PC-9 (cell line): ENCODE measurements around the gene MAX. TPM values are rescaled to one million over a fixed set of nuclear protein-coding genes. Genes with fewer than 3 reads are reported as not detected.

Source experiments
- BruUV-seq: library from RNA; stranded (reverse); fragments of 400-500 nt; replicated peaks from 2 replicates; lab custom pipeline; 2021; lab: Mats Ljungman, UMichigan
- CTCF ChIA-PET: fragments of 300-600 bp; sonication (Branson Sonifier 250); formaldehyde crosslinking; loops from one replicate; lab custom pipeline; 2022; ENCODE audit warnings: antibody characterized with exemption; lab: Charles Lee
- POLR2A ChIA-PET: fragments of 300-600 bp; sonication (Branson Sonifier 250); formaldehyde crosslinking; loops from one replicate; lab custom pipeline; 2022; ENCODE audit warnings: antibody characterized with exemption; ENCODE audit not compliant: unreplicated experiment; lab: Charles Lee
- DNase-seq, 2 experiments: peaks; one replicate each; pipeline versions ENCODE4 v3.0.0 to v3.0.0-alpha.2; 2015 to 2022; ENCODE audit warnings: mixed read lengths in 1 of 2
- H2AFZ ChIP-seq: fragments of 200-600 bp; sonication (generic); 2 replicates; pipeline ENCODE4 v1.8.1; 2017; ENCODE audit warnings: antibody characterized with exemption
- H3F3A ChIP-seq: fragments of 200-600 bp; sonication (generic); 2 replicates; pipeline ENCODE4 v1.8.1; 2017; ENCODE audit warnings: antibody characterized with exemption, mild to moderate bottlenecking, low read depth; ENCODE audit not compliant: insufficient read depth
- H3K27ac ChIP-seq: fragments of 200-600 bp; sonication (generic); 2 replicates; pipeline ENCODE4 v1.6.1; 2016; ENCODE audit warnings: mixed run types
- H3K27me3 ChIP-seq: fragments of 200-600 bp; sonication (generic); 2 replicates; pipeline ENCODE4 v1.6.1; 2016; ENCODE audit warnings: low read depth, mixed run types; ENCODE audit not compliant: insufficient read depth
- H3K36me3 ChIP-seq: fragments of 200-600 bp; sonication (generic); 2 replicates; pipeline ENCODE4 v1.6.1; 2016; ENCODE audit warnings: low read depth, mixed run types
- H3K4me1 ChIP-seq: fragments of 200-600 bp; sonication (generic); replicated peaks from 2 replicates; pipeline ENCODE4 v1.6.1; 2016; ENCODE audit warnings: mixed run types; ENCODE audit not compliant: insufficient read depth
- H3K4me2 ChIP-seq: fragments of 200-600 bp; sonication (generic); 2 replicates; pipeline ENCODE4 v1.6.1; 2017; ENCODE audit warnings: mixed run types
- H3K4me3 ChIP-seq: fragments of 200-600 bp; sonication (generic); 2 replicates; pipeline ENCODE4 v1.6.1; 2016; ENCODE audit warnings: mixed run types
- H3K79me2 ChIP-seq: fragments of 200-600 bp; sonication (generic); 2 replicates; pipeline ENCODE4 v1.6.1; 2017; ENCODE audit warnings: low read depth, mixed run types
- H3K9me2 ChIP-seq: fragments of 200-600 bp; sonication (generic); 2 replicates; pipeline ENCODE4 v1.8.1; 2017; ENCODE audit warnings: mild to moderate bottlenecking; ENCODE audit not compliant: insufficient read depth
- H3K9me3 ChIP-seq: fragments of 200-600 bp; sonication (generic); 2 replicates; pipeline ENCODE4 v1.8.1; 2016; ENCODE audit warnings: low read depth; ENCODE audit not compliant: insufficient read depth
- H4K20me1 ChIP-seq: fragments of 200-600 bp; sonication (generic); 2 replicates; pipeline ENCODE4 v1.8.1; 2017; ENCODE audit not compliant: insufficient read depth
- EZH2 ChIP-seq: fragments of 200-600 bp; sonication (generic); IDR thresholded peaks from 2 replicates; pipeline ENCODE4 v1.8.0; 2017; ENCODE audit warnings: antibody characterized with exemption, low read depth
- intact Hi-C: fragments of 100-400 bp; cut with micrococcal nuclease; formaldehyde crosslinking; loops from one replicate; pipeline ENCODE4 v1.10.0; 2022; ENCODE audit not compliant: unreplicated experiment
- total RNA-seq: library from RNA; stranded (reverse); gene quantifications from 2 replicates; pipeline ENCODE4 v1.2.3, GENCODE V29; 2021
- TF ChIP-seq, protein P1 (sequence below): fragments of 200-600 bp; sonication (generic); conservative IDR thresholded peaks from 2 replicates; pipeline ENCODE4 v1.6.1; 2017; ENCODE audit warnings: mixed run types, antibody characterized with exemption, mild to moderate bottlenecking, moderate library complexity

MAX gene
- total RNA-seq, 1 experiment from 2014 or later, result 76.1 TPM

DNA sequence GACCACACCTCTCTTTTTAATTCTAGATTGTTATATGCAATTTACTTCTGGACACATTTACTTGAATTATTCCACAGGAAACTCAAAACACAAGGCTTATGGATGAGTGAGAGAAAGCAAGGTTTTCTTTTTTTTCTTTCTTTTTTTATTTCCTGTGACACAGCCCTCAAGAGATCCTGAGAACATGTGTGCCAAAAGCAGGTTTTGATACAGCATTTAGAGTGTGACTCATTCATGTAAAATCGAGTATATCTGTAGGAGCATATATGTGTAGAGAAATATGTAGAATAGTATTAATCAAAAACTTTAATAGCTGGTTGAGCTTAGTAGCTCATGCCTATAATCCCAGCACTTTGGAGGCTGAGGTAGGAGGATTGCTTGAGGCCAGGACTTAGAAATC lies 4.4 kb upstream of the MAX start:
- no peak for DNase-seq
- H4K20me1 ChIP-seq, result no peaks in the 10 kb centered on the region
- no peaks in the 10 kb centered on the region for H3K9me3 ChIP-seq
- intact Hi-C loops, result no loop called here
- H3K4me2 ChIP-seq, result no peak overlapping the region
- ChIA-PET CTCF (no interaction called here), POLR2A (no interaction called here)
- no TSS peak for BruUV-seq
- H3K79me2 ChIP-seq, result peaks cover 4% of the 10 kb centered on the region
- H3K9me2 ChIP-seq, result no peaks in the 10 kb centered on the region
- H3K36me3 ChIP-seq, result no peaks in the 10 kb centered on the region
- H3K4me1 ChIP-seq, result 0 out of 2 replicates have a peak, but pooled peaks cover 5% of the 10 kb centered on the region
- H3K27me3 ChIP-seq, result no peaks in the 10 kb centered on the region
- peaks cover 5% of the 10 kb centered on the region for H3F3A ChIP-seq
- H2AFZ ChIP-seq, result no peak overlapping the region
- TF ChIP-seq, protein P1, sequence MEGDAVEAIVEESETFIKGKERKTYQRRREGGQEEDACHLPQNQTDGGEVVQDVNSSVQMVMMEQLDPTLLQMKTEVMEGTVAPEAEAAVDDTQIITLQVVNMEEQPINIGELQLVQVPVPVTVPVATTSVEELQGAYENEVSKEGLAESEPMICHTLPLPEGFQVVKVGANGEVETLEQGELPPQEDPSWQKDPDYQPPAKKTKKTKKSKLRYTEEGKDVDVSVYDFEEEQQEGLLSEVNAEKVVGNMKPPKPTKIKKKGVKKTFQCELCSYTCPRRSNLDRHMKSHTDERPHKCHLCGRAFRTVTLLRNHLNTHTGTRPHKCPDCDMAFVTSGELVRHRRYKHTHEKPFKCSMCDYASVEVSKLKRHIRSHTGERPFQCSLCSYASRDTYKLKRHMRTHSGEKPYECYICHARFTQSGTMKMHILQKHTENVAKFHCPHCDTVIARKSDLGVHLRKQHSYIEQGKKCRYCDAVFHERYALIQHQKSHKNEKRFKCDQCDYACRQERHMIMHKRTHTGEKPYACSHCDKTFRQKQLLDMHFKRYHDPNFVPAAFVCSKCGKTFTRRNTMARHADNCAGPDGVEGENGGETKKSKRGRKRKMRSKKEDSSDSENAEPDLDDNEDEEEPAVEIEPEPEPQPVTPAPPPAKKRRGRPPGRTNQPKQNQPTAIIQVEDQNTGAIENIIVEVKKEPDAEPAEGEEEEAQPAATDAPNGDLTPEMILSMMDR, result no peak
- no peak for TF ChIP-seq EZH2
- H3K27ac ChIP-seq, result no peak overlapping the region
- no peak overlapping the region for H3K4me3 ChIP-seq

DNA sequence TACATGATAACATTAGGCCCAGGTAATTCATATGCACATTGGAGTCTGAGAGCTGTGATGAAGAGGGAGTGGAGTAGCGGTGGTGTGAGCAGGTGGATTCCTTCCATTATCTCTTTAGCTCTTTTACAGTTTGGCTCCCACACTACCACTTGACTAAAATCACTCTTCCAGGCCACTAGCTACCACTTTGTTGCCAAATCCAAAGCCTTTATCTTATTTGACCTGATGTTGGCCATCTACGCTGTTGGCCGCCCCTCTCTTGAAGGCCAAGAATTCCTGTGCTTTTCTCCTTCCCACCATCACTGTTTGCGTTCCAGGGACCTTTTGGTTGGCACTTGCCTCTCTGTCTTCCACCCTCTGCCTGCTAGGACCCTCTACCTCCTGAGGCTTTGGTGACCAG lies 4.0 kb upstream of the MAX start:
- Histone ChIP-seq H3F3A (peaks cover 5% of the 10 kb centered on the region), H3K27ac (no peak overlapping the region), H3K4me3 (no peak overlapping the region), H3K4me1 (0 out of 2 replicates have a peak, but pooled peaks cover 5% of the 10 kb centered on the region), H4K20me1 (no peaks in the 10 kb centered on the region), H3K79me2 (peaks cover 7% of the 10 kb centered on the region), H3K9me2 (no peaks in the 10 kb centered on the region), H3K36me3 (no peaks in the 10 kb centered on the region), H2AFZ (no peak overlapping the region), H3K27me3 (no peaks in the 10 kb centered on the region), H3K9me3 (no peaks in the 10 kb centered on the region), H3K4me2 (no peak overlapping the region)
- POLR2A ChIA-PET, result no interaction called here
- no peak for TF ChIP-seq EZH2
- TF ChIP-seq, protein P1, result no peak
- BruUV-seq, result no TSS peak
- CTCF ChIA-PET, result no interaction called here
- intact Hi-C loops, result no loop called here
- no peak for DNase-seq

DNA sequence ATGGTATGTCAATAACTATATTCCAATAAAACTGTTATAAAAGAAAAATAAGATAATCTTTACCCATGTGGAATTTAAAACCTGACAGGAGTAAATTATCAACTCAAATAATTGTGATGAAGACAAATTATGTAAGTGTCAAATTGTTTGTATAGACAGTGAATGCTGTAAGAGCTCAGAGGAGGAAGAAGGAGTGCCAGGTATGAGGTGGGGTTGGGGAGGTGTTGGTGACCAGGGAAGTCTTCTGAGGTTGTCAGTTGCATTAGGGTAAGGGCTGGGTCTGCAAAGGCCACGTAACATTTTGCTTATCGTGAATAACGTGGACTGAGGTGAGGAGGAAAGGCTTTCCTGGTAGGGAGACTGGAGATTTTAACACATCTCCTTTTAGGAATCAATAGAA lies 2.5 kb upstream of the MAX start:
- no peak for DNase-seq
- Histone ChIP-seq H3F3A (peaks cover 5% of the 10 kb centered on the region), H3K27ac (no peak overlapping the region), H3K9me3 (no peaks in the 10 kb centered on the region), H4K20me1 (no peaks in the 10 kb centered on the region), H3K4me2 (no peak overlapping the region), H2AFZ (no peak overlapping the region), H3K36me3 (peaks cover 6% of the 10 kb centered on the region; the same call in 1 of the 2 replicates), H3K9me2 (no peaks in the 10 kb centered on the region), H3K4me3 (no peak overlapping the region), H3K27me3 (no peaks in the 10 kb centered on the region), H3K4me1 (peaks cover 14% of the 10 kb centered on the region), H3K79me2 (peaks cover 19% of the 10 kb centered on the region)
- TF ChIP-seq, protein P1, result no peak
- TF ChIP-seq EZH2, result no peak
- intact Hi-C loops, result loop anchor here (5.0 kb wide), 1 partner anchor 58 kb away; no protein-coding TSS in a partner anchor
- no TSS peak for BruUV-seq
- ChIA-PET POLR2A (interaction anchor here (0.7 kb wide), 1 partner anchor 29 kb away, joined by 5 read pairs; no protein-coding TSS in a partner anchor), CTCF (no interaction called here)
